ENCODE results near the gene TRIO. TPM values are rescaled to one million over a fixed set of nuclear protein-coding genes. Genes with fewer than 3 reads are reported as not detected.

Gene TRIO
- total RNA-seq, 1 donor from 2014 or later, result 170 TPM

DNA sequence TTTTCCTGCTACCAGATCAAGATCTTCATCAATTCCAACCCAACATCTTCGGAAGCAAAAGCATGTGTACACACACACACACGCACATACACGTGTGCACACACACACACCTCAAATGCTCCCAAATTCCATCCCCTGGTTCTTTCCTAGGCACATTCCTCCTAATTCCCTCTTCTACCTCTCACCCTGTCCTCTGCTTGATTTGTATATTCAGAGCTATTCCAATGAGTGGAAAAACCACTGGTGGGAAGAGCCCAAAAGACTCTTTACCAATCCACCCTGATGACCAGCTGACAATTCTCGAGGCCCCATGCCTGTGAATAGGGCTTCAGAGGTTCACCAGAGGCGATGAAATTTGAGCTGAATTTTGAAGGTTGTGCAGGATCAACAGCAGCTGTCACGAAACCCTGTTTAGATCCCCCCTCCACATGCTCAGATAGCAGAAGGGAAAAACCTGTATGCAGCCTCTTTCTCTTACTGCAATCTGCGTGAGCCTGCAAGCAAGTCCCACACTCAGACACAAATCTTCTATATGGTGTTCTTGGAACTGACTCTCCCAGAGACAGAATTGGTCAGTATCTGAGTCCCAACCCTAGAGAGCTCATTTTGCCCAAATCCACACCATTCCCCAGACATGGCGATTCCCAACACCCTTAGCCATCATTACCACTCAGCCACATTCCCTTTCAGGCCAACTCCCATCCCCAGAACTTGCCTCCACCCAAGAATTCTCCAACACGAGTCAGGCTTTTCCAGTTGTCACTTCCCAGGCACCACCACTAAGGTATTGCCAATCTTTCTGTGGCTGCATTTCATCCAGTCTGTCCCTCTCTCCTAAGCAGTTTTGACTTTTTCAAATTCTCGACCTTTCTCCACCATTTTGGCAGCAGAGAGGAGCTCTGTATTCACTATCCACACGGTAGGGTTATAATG, 4.3 kb upstream of the TRIO start:
- no peak for DNase-seq (ENCODE audit: low read depth)
- TF ChIP-seq, protein P1, sequence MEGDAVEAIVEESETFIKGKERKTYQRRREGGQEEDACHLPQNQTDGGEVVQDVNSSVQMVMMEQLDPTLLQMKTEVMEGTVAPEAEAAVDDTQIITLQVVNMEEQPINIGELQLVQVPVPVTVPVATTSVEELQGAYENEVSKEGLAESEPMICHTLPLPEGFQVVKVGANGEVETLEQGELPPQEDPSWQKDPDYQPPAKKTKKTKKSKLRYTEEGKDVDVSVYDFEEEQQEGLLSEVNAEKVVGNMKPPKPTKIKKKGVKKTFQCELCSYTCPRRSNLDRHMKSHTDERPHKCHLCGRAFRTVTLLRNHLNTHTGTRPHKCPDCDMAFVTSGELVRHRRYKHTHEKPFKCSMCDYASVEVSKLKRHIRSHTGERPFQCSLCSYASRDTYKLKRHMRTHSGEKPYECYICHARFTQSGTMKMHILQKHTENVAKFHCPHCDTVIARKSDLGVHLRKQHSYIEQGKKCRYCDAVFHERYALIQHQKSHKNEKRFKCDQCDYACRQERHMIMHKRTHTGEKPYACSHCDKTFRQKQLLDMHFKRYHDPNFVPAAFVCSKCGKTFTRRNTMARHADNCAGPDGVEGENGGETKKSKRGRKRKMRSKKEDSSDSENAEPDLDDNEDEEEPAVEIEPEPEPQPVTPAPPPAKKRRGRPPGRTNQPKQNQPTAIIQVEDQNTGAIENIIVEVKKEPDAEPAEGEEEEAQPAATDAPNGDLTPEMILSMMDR (conservative IDR thresholded peaks at IDR 0.05; ENCODE audit: low read depth, low read length), result no peak
- no peak overlapping the region for H3K4me3 ChIP-seq (ENCODE audit: low read depth, low read length)

DNA sequence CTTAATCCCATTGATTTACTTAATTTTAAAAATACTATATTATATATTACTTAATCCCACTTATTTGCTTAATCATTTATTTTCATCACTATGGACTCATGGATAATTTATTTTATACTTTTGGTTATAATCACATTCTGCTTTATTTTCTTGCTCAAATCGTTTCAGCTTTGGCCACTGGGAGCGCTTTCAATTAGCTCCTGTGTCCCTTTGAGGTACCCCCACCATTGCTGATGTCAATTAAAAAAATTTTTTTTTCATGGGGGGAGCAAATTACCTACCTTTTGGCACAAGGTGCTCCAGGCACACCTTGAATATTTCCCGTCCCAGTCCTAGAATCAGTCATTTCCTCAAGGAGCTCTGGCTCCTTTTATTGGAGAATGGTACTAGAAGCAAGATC, 1.4 kb upstream of the TRIO start:
- DNase-seq (ENCODE audit: low read depth), result no peak
- TF ChIP-seq, protein P1 (conservative IDR thresholded peaks at IDR 0.05; ENCODE audit: low read depth, low read length), result no peak
- peak overlapping the region; percentile 85 for H3K4me3 ChIP-seq (ENCODE audit: low read depth, low read length)

DNA sequence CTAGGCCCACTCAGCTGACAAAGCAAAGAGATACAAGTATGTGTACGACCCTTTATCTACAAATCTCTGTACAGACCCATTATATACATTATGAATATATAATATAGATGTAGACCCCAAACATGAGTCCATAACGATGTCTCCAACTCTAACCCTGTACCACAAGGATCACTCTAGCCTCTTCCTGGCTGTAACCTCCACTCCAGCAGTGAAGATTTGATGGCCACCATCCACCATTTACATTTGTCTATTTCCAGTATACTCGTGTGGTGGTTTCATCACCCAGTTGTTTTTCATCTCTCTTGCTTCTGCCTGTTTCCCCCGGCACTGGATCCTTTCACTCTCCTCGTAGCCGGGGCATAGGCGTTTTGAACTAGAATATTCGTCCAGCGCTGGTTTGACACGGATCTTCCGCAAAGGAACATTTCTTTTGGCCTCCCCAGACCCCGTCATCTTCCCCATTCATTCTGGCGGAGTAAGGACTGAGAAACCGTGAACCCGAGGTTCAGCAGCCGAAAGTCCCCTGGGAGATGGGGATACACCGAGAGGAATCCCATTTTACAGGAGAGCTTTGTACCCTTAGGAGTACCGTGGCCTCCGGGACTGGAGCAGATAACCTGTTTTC, 828 bp upstream of the TRIO start:
- H3K4me3 ChIP-seq (ENCODE audit: low read depth, low read length), result peak overlapping the region; percentile 85
- TF ChIP-seq, protein P1 (conservative IDR thresholded peaks at IDR 0.05; ENCODE audit: low read depth, low read length), result no peak
- DNase-seq (ENCODE audit: low read depth), result no peak

DNA sequence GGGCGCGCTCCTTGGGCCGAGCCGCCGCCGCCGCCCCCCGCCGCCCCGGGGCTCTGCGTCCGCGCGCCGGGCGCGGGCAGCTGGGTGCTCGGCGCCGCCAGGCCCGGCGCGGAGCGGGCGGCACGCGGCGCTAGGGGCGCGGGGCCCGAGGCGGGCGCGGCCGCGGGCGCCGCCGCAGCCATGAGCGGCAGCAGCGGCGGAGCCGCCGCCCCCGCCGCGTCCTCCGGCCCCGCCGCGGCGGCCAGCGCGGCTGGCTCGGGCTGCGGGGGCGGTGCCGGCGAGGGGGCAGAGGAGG, 351 bp downstream of the TRIO start:
- TF ChIP-seq, protein P1 (conservative IDR thresholded peaks at IDR 0.05; ENCODE audit: low read depth, low read length), result no peak
- peak overlapping the region; percentile 99 for H3K4me3 ChIP-seq (ENCODE audit: low read depth, low read length)
- DNase-seq (ENCODE audit: low read depth), result no peak

DNA sequence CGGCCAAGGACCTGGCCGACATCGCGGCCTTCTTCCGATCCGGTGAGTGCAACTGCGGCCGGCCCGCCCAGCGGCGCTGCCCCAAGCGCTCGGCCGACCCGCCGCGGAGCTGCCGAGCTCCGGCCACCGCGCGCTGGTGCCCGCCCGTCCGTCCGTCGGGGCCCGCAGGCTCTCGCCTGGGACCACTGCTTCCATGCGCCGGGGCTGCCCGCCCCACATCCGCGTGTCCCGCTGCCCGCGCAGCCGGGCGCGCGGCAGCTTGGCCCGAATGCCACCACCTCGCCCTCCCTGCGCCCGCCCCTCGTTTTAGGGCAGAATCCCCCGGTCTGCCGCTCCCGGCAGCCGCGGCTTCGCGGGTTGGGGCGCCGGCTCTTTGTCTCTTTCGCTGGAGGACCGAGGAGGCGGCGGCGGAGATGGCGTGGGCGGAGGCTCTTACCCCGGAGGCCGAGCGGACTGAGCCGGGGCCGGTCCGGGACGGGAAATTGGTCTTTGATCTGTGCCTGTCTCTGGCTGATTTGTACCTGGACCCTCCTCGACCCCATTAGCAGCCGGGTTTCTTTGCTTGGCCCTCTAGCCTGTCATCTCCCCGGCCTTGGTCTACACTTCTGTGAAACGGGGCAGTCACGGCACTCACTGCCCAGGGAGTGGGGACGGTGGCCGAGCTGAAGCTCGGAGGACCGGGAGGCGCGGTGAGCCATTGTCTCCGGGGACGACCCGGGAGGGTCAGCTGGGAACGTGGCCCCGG, 871 bp downstream of the TRIO start:
- TF ChIP-seq, protein P1 (conservative IDR thresholded peaks at IDR 0.05; ENCODE audit: low read depth, low read length), result no peak
- DNase-seq (ENCODE audit: low read depth), result no peak
- H3K4me3 ChIP-seq (ENCODE audit: low read depth, low read length), result peak overlapping the region; percentile 99

DNA sequence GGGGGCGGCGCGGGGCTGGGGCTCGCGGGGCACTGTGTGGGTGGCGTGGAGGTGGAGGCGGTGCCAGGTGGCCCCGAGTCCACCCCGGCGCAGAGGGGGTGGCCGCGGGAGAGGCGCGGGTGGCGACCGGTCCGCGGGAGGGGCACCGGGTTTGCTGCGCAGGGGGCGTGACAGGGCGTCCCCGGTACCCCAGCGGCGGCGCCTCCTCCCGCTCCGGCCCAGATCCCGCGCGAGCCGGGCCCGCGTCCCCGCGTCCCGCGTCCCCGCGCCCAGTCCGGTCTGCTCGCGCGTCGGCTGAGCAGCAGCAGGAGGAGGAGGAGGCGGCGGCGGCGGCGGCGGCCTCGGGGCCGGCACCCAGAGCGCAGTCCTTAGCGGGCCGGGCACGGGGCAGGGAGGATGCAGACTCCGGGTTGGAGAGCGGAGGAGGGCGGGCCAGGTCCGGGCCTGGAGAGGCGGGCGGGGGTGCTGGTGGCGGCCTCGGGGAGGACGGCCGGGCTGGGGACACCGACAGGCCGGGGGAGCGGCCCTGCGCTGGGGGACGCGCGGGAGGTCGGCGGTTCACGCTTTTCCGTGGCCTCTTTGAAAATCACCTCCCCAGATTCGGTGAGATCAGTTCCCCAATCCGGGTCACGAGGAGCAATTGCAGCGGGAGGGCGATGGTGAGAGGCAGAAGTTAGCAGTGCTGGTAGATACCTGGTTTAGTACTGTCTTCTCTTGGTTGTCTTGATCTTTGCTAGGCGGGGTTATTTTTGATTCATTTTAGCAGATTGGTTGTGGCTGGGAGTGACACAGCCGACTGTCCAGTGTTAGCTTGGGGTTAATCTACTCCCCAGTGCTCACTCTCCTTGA, 1.7 kb downstream of the TRIO start:
- TF ChIP-seq, protein P1 (conservative IDR thresholded peaks at IDR 0.05; ENCODE audit: low read depth, low read length), result no peak
- H3K4me3 ChIP-seq (ENCODE audit: low read depth, low read length), result peak overlapping the region; percentile 99
- DNase-seq (ENCODE audit: low read depth), result no peak
